PFSK-1 (cell line): Measurements from ENCODE around the gene PAPPA2.

ENCODE experiments used
- FOXP2 ChIP-seq: optimal IDR thresholded peaks from 2 replicates; pipeline ENCODE3; 2011; ENCODE audit warnings: borderline replicate concordance, control low read depth, inconsistent platforms; ENCODE audit not compliant: insufficient read depth; ENCODE audit errors: extremely low read length, extremely low read depth
- POLR2AphosphoS5 ChIP-seq: IDR thresholded peaks from 2 replicates; pipeline ENCODE4 v1.6.1; 2012; ENCODE audit warnings: low read depth, mild to moderate bottlenecking, control low read depth, low read length, moderate library complexity
- SIN3A ChIP-seq: IDR thresholded peaks from 2 replicates; pipeline ENCODE4 v1.6.1; 2012; ENCODE audit warnings: mild to moderate bottlenecking, low read length, moderate library complexity, borderline replicate concordance; ENCODE audit not compliant: insufficient read depth
- TAF1 ChIP-seq: IDR thresholded peaks from 2 replicates; pipeline ENCODE4 v1.6.1; 2012; ENCODE audit warnings: low read length, control low read depth, borderline replicate concordance; ENCODE audit not compliant: insufficient read depth
- TF ChIP-seq, protein P1 (sequence below), 2 experiments: IDR thresholded peaks; 2 replicates each; pipeline versions ENCODE4 v1.6.1 to v1.8.0; 2011 to 2012; ENCODE audit warnings: low read depth in 2 of 2, low read length in 2 of 2, control low read depth in 1 of 2, inconsistent platforms in 1 of 2, mild to moderate bottlenecking in 1 of 2, moderate library complexity in 1 of 2; ENCODE audit not compliant: insufficient read depth in 1 of 2

The PAPPA2 gene

DNA sequence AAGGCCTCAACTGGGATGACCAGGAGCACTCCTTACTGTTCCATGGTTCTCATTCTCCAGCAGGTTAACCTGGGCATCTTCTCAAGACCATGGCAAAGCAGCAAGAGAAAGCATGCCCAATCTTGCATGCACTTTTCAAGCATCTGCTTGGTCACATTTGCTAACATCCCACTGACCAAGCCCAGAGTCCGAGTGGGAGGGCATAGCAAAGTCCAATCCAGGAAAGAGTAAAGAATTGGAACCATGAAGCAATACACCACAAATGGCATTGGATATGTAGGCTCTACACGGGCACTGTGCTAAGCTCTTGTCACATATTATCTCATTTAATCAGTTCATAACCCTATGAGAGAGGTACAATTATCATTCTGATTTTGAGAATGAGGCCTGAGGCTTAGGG lies 73.6 kb downstream of the PAPPA2 start:
- TF ChIP-seq TAF1: no peak
- TF ChIP-seq SIN3A: no peak
- no peak for TF ChIP-seq POLR2AphosphoS5
- no peak for TF ChIP-seq FOXP2
- TF ChIP-seq, protein P1, sequence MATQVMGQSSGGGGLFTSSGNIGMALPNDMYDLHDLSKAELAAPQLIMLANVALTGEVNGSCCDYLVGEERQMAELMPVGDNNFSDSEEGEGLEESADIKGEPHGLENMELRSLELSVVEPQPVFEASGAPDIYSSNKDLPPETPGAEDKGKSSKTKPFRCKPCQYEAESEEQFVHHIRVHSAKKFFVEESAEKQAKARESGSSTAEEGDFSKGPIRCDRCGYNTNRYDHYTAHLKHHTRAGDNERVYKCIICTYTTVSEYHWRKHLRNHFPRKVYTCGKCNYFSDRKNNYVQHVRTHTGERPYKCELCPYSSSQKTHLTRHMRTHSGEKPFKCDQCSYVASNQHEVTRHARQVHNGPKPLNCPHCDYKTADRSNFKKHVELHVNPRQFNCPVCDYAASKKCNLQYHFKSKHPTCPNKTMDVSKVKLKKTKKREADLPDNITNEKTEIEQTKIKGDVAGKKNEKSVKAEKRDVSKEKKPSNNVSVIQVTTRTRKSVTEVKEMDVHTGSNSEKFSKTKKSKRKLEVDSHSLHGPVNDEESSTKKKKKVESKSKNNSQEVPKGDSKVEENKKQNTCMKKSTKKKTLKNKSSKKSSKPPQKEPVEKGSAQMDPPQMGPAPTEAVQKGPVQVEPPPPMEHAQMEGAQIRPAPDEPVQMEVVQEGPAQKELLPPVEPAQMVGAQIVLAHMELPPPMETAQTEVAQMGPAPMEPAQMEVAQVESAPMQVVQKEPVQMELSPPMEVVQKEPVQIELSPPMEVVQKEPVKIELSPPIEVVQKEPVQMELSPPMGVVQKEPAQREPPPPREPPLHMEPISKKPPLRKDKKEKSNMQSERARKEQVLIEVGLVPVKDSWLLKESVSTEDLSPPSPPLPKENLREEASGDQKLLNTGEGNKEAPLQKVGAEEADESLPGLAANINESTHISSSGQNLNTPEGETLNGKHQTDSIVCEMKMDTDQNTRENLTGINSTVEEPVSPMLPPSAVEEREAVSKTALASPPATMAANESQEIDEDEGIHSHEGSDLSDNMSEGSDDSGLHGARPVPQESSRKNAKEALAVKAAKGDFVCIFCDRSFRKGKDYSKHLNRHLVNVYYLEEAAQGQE (IDR thresholded peaks at IDR 0.05; ENCODE audit: insufficient read depth in 1 of 2, low read depth in 2 of 2, low read length in 2 of 2): no peak

DNA sequence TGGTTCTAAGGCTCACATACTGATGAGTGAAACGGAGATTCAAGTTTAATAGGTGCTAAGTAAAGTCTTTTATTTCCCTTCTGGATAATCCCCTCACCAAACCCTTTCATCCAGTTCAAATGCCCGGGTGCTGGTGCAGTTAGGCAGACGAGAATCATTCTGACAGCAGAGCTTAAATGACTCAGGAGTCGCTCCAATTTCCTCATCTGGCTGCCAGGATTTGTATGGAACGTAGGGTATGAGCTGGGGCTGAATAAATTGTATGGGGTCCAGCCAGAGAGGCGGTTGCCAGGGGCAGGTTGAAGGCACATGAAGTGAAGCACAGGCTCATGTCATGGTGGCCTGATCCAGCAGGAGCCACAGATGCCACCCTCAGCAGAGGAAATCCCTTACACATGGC lies 76.0 kb downstream of the PAPPA2 start:
- TF ChIP-seq SIN3A: no peak
- TF ChIP-seq FOXP2: no peak
- TF ChIP-seq TAF1: no peak
- no peak for TF ChIP-seq POLR2AphosphoS5
- TF ChIP-seq, protein P1 (IDR thresholded peaks at IDR 0.05; ENCODE audit: insufficient read depth in 1 of 2, low read depth in 2 of 2, low read length in 2 of 2): no peak

DNA sequence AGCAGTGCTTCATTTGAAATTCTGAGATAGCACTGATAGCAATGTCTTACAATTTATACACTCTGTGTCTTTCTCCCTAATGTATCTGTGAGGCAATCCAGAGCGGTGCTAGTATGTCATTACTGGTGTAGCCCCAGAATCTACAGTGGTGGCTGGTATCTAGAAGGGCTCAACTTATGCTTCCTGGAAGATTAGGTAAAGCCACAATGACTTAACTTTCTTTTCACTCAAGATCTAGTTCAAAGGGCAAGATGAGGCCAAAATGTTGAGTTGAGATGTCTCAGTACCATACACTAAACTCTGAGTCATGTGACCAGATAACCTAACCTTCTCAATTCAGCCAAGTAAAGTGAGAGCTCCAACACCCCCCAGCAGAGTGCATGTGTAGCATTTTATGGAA lies 77.5 kb downstream of the PAPPA2 start:
- TF ChIP-seq, protein P1 (IDR thresholded peaks at IDR 0.05; ENCODE audit: insufficient read depth in 1 of 2, low read depth in 2 of 2, low read length in 2 of 2): no peak
- TF ChIP-seq TAF1 (no peak), SIN3A (no peak), FOXP2 (no peak), POLR2AphosphoS5 (no peak)

DNA sequence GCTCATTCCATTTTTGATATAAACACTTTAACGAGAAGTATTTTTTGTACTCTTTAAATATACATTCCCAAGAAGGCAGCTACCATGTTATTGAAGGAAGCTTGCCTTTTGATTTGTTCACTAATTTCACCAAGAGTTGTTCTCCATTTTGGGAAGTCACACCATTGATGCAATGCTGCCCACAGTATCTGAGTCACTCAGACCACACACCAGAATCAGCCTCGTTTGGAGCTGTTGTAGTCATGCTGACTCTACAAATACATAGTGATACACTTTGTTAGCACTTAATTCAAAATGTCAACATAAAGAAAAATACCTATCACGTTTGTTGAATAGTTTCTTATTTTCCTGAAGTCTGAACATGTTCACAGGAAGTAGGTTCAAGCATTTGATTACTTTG lies 78.7 kb downstream of the PAPPA2 start:
- TF ChIP-seq SIN3A: no peak
- no peak for TF ChIP-seq POLR2AphosphoS5
- no peak for TF ChIP-seq FOXP2
- TF ChIP-seq, protein P1 (IDR thresholded peaks at IDR 0.05; ENCODE audit: insufficient read depth in 1 of 2, low read depth in 2 of 2, low read length in 2 of 2): no peak
- TF ChIP-seq TAF1: no peak

DNA sequence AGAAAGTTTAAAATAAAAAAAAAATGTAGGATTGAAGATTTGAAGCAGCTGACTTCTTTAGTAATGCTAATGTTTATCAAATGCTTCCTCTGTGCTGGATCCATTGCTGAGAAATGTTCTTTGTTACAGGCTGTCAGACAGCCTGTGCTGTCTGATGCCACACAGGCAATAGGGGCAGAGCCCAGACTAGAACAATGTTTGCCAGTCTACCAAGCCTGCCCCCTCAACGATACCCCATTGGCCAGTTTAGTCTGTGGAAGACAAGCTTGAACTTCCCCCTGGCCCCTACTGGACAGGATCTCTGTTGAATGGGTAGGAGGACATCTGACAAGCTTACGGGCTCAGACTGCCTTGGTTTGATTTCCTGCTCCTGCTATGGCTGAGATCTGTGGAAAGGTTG lies 79.4 kb downstream of the PAPPA2 start:
- TF ChIP-seq, protein P1 (IDR thresholded peaks at IDR 0.05; ENCODE audit: insufficient read depth in 1 of 2, low read depth in 2 of 2, low read length in 2 of 2): no peak
- TF ChIP-seq TAF1 (no peak), FOXP2 (no peak), SIN3A (no peak), POLR2AphosphoS5 (no peak)
